HAP-1 (cell line): ENCODE measurements around the gene MYO7A.

Source experiments
- DNase-seq, 2 experiments: peaks; one replicate each; pipeline ENCODE4 v3.0.0-alpha.2; 2016 to 2020; ENCODE audit warnings: low spot score in 2 of 2
- H3K27me3 ChIP-seq: fragments of 250-450 bp; sonication (Bioruptor Pico); 2 replicates; pipeline ENCODE4 v1.5.1; 2020; ENCODE audit warnings: low read depth, mild to moderate bottlenecking, moderate library complexity
- H3K36me3 ChIP-seq: fragments of 250-450 bp; sonication (Bioruptor Pico); replicated peaks from 2 replicates; pipeline ENCODE4 v1.5.1; 2020; ENCODE audit warnings: mild to moderate bottlenecking
- H3K4me1 ChIP-seq: fragments of 250-450 bp; sonication (Bioruptor Pico); 2 replicates; pipeline ENCODE4 v1.5.1; 2020; ENCODE audit warnings: mild to moderate bottlenecking
- H3K4me3 ChIP-seq: fragments of 250-450 bp; sonication (Bioruptor Pico); 2 replicates; pipeline ENCODE4 v1.5.1; 2020; ENCODE audit warnings: mild to moderate bottlenecking, moderate library complexity
- H3K9me3 ChIP-seq: fragments of 250-450 bp; sonication (Bioruptor Pico); 2 replicates; pipeline ENCODE4 v1.5.1; 2020; ENCODE audit warnings: mild to moderate bottlenecking, moderate library complexity
- in situ Hi-C: fragments of 300-500 bp; cut with MboI; formaldehyde crosslinking; loops from 3 replicates; pipeline ENCODE4 v1.14.3; 2020; ENCODE audit warnings: low sequenced_read_pairs, inconsistent platforms, mixed read lengths

The MYO7A gene

DNA sequence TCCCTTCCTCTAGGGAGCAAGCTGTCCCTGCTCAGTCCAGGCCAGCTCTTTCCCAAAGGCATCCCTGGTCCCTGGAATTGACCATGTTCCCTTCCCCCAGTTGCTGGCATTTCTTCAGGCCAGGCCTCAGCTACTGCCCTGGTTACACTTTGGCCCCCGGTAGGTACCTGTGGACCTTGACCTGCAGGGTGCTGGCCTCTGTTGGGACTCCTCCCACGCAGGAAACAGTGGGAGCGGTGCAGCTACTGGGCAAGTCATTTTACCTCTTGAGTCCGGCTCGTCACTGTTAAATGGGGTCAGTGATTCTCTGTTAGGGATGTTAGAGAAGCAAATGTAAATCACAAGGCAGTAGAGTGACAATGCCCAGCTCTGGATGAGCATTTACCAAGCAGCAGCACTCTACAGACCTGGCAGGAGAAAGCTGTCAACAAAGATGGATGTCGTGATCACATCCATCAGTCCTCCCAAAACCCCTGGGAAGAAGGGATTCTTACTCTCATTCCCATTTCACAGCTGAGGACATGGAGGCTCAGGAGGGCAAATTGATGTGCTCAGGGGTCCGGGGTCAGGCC is 16.9 kb downstream of the MYO7A start:
- H3K4me3 ChIP-seq = no peak overlapping the region
- H3K4me1 ChIP-seq = no peaks in the 10 kb centered on the region
- no peaks in the 10 kb centered on the region for H3K36me3 ChIP-seq
- H3K9me3 ChIP-seq = no peaks in the 10 kb centered on the region
- no peaks in the 10 kb centered on the region for H3K27me3 ChIP-seq
- in situ Hi-C loops = no loop called here
- DNase-seq = no peak

DNA sequence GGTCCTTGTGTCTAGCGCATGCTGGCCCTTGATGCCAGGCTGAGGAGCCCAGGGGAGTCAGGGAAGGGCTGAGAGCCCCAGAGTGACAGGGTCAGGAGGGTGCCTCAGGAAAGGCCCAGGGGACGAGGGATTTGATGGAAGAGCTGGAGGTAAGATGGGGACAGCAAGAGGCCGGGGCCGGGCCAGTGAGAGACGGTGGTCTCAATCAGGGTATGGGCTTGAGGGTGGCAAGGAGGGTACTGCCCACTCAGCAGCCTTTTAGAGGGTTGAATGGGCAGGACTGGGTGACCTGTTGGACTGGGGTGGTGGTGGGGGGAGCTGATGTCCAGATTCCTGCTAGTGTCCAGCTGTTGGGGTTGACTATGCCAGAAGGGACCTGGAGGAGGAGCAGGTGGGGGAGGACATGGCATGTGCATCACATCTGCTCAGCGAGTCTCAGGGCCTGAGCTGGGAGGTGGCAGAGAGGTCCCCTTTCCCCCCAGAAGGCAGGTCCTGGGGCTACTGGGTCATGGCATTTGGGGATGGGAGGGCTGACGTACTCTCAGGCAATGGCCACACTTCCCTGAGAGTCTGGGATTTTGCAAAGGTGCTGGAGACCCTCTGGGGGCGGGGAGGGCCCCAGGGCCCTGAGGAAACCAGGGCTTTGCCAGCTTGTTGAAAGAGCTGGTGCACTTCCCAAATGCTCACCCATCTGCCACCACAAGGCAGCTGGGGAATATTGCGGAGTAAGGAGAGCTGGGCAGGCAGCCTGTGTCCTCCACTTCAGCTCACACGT is 18.4 kb downstream of the MYO7A start:
- H3K4me3 ChIP-seq = no peak overlapping the region
- in situ Hi-C loops = no loop called here

GRCh38 chr11:77147036-77147315 is 18.9 kb downstream of the MYO7A start:
- in situ Hi-C loops = no loop called here
- Histone ChIP-seq H3K4me3 (no peak overlapping the region), H3K36me3 (no peaks in the 10 kb centered on the region), H3K9me3 (no peaks in the 10 kb centered on the region), H3K27me3 (no peaks in the 10 kb centered on the region), H3K4me1 (no peaks in the 10 kb centered on the region)
- DNase-seq = no peak

More for the DNA sequence above, 18.4 kb downstream of the MYO7A start:
- Histone ChIP-seq H3K36me3 (no peaks in the 10 kb centered on the region), H3K9me3 (no peaks in the 10 kb centered on the region), H3K4me1 (no peaks in the 10 kb centered on the region), H3K27me3 (no peaks in the 10 kb centered on the region)
- DNase-seq = no peak

- no peaks in the 10 kb centered on the region for H3K27me3 ChIP-seq
- H3K9me3 ChIP-seq = no peaks in the 10 kb centered on the region
- DNase-seq = no peak
- no peak overlapping the region for H3K4me3 ChIP-seq
- no peaks in the 10 kb centered on the region for H3K36me3 ChIP-seq
- in situ Hi-C loops = no loop called here
- no peaks in the 10 kb centered on the region for H3K4me1 ChIP-seq
Measured at GRCh38 chr11:77147668-77148321, 19.7 kb downstream of the MYO7A start.

DNA sequence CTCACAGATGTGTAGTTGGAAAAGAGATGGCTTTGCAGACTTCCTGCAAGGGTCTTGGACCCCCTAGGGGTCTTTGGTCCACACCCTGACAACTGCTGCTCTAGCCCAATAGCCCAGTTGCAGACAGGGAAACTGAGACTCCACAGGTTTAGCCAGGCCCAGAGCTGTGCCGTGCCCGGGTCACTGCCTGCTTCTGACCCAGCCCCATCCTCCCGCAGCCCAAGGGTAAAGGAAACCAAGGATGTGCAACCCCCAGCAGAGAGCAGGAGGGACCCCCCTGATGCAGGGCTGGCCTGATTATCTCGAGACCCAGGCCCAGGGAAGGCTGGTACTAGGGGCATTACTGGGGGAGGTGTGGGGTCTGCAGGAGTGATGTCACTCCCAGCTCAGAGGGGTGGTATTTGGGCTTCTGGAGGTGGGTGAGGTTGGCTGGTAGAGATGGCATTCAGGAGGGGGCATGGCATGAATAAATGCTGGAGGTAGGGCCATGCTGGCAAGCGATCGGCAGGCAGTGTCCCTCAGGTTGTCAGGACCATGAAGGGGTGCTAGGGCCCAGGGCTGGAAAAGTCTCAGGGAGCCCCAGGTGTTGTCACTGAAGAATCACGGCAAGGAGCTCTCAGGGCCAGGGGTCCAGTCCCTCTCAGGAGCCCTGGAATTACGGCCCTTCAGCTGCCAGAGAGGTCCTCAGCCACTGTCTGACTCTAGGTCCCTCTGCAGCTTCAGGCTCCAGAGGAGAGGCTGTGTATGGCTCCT is 21.1 kb downstream of the MYO7A start:
- H3K4me3 ChIP-seq = no peak overlapping the region
- no peaks in the 10 kb centered on the region for H3K9me3 ChIP-seq
- no peaks in the 10 kb centered on the region for H3K4me1 ChIP-seq
- in situ Hi-C loops = no loop called here
- no peaks in the 10 kb centered on the region for H3K27me3 ChIP-seq
- DNase-seq = no peak
- H3K36me3 ChIP-seq = no peaks in the 10 kb centered on the region

DNA sequence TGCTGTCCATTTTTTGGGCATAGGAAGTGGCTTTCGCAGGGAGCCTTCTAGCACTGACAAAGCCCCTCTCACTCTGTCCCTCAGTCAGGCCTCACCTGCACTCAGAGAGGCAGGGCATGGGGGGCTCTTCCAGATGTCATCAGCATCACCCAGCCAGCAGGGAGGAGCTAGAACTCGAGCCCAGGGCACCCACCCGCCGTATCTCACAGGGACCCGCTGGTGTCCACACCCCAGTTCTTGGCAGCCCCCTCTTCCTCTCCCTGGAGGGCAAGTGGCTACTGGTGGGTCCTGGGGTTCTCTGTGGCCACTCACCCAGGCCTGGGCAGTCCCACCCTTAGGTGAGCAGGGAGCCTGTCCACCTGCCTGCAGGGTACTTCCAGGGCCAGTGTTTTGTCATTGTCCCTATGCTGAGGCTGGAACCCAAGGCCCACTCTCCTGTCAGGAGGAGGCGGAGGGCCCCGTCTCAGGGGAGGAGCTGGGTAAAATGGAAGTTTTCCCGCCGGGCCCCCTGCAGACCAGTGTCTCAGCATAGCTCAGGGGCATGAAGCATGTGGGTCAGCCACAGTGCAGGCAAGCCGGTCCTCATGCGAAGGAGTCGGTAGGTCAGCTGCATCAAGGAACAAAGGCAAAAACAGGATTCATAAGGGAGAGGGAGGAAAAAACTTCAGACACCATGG is 21.8 kb downstream of the MYO7A start:
- no peaks in the 10 kb centered on the region for H3K4me1 ChIP-seq
- no peak overlapping the region for H3K4me3 ChIP-seq
- no peaks in the 10 kb centered on the region for H3K36me3 ChIP-seq
- H3K9me3 ChIP-seq = no peaks in the 10 kb centered on the region
- no peaks in the 10 kb centered on the region for H3K27me3 ChIP-seq
- in situ Hi-C loops = no loop called here
- no peak for DNase-seq

DNA sequence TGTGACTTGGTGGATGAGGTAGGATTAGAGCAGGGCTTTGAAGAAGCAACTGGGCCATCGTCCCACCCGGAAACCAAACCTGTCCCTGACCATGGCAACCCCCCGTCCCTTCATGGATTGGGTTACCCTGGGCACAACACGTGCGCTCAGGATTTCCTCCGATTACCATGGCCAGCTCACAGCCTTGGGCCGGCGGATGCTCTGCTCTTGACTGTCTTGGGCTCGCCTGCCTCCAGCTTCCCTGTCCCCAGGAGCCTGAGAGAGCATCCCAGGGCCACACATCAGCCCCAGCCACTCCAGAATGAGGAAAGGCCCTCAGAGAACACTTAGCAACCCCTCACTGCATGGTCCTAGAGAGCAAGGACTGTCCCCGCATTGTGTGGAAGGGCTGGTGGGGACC is 22.8 kb downstream of the MYO7A start:
- H3K4me3 ChIP-seq = no peak overlapping the region

GRCh38 chr11:77151804-77152509 is 23.9 kb downstream of the MYO7A start:
- no peak overlapping the region for H3K4me3 ChIP-seq
- in situ Hi-C loops = no loop called here
- H3K9me3 ChIP-seq = no peaks in the 10 kb centered on the region
- no peaks in the 10 kb centered on the region for H3K36me3 ChIP-seq
- DNase-seq = no peak
- no peaks in the 10 kb centered on the region for H3K4me1 ChIP-seq
- no peaks in the 10 kb centered on the region for H3K27me3 ChIP-seq

More for the DNA sequence above, 22.8 kb downstream of the MYO7A start:
- no peaks in the 10 kb centered on the region for H3K9me3 ChIP-seq
- no peak for DNase-seq
- in situ Hi-C loops = no loop called here
- no peaks in the 10 kb centered on the region for H3K27me3 ChIP-seq
- H3K36me3 ChIP-seq = no peaks in the 10 kb centered on the region
- H3K4me1 ChIP-seq = no peaks in the 10 kb centered on the region

DNA sequence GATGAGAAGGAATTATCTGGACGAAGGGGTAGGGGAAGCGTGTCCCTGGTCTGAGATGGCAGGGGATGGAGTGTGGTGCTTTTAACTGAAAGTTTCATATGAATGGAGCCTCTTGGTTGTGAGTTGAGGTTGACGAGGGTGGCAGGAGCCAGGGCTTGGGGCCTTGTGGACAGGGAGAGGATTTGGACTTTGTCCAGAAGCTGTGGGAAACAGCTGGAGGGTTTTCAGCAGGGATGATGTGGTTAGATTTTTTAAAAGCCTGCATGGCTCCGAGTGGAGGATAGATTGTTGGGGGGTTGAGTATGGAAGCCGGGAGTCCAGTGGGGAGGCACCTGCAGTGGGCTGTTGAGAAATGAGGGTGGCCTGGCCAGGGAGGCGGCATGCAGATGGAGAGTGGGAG is 24.8 kb downstream of the MYO7A start:
- in situ Hi-C loops = no loop called here
- Histone ChIP-seq H3K9me3 (no peaks in the 10 kb centered on the region), H3K4me1 (no peaks in the 10 kb centered on the region), H3K4me3 (no peak overlapping the region), H3K36me3 (no peaks in the 10 kb centered on the region), H3K27me3 (no peaks in the 10 kb centered on the region)
- no peak for DNase-seq

DNA sequence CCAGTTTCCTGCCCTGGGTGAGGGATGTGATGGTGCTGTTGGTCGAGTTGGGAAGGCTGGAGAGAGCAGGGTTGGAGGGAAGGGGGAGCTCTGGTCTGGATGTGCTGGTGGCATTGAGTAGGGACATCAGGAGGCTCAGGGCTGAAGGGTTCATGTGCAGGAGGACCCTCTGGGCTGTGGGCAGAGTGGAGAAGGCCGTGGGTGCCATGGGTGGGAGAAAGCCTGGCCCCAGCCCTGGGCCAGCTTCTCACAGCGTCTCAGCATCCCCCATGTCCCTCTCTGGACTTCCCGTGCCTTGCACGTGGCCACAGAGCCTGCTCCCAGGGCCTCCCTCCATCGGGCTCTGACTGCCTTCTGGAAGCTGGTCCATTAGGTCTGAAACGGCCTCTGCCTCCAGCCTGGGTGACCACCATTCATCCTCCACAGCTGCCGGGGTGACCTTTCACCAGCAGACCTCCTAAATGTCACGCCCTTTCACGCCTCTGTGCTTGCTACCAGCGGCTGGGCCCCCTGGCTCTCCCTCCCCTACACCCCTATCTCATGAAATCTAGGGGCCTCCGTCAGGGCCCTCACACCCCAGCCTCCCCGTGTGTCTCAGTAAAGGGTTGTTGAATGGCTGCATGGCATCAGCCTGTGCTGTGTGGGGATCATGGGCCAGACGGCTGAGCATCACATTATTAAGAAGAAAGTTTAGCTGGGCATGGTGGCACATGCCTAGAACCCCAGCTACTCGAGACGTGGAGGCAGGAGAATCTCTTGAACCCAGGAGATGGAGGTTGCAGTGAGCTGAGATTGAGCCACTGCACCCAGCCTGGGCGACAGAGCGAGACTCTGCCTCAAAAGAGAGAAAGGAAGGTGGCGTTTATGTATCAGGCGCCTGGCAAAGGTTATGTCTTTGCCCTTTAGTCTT is 25.5 kb downstream of the MYO7A start:
- Histone ChIP-seq H3K9me3 (no peaks in the 10 kb centered on the region), H3K4me3 (no peak overlapping the region), H3K36me3 (no peaks in the 10 kb centered on the region), H3K4me1 (no peaks in the 10 kb centered on the region), H3K27me3 (no peaks in the 10 kb centered on the region)
- no peak for DNase-seq
- in situ Hi-C loops = no loop called here

DNA sequence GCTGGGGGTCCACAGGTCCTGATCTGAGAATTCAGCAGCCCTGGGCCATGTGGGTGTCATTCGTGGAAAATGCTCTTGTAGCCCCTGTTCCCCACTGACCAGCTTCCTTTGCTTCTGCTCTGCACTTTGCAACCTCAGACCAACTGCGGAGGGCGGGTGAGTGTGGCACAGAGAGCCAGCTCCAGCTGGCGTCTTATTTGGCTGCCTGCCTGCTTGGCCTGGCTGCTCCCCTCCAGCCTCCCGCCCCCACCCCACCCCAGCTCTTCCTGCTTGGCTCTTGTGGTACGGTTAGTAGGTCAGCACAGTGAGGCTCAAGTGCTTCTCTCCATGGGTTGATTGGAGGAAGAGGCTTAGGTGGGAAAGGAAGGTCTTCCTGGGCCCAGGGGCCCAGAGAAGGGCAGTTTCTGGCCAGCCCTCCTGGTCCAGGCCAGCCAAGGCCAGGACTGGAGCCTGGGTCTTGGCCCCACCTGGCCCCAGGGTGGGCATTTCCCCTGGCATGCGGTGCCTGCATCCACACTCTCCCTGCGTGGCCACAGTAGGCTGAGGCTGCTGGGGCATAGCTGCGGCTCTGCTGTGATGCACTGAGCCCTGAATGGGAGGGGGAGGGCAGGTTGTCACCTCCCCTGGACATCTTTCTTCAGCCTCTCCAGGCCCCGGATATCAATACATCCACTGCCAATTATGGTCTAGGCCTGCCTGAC is 26.5 kb downstream of the MYO7A start:
- no peaks in the 10 kb centered on the region for H3K4me1 ChIP-seq

DNA sequence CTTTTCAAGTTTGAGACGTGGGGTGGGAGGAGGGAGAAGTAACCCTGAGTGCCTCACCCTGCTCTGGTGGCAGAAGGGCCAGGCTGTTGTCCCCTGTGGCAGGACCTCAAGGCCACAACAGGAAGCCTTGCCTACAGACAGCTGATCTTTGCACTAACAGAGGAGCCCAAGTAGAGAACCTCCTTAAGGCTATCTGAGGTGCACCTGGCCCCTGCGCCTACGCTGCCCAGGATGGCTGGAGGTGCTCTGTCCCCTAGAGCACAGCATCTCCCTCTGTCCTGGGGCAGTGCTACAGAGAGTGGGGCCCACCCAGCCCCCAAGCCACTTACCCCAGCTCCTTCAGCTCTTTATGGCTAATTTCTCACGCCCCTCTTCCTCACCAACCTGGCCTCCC is 27.0 kb downstream of the MYO7A start:
- in situ Hi-C loops = no loop called here
- DNase-seq = no peak
- Histone ChIP-seq H3K4me3 (no peak overlapping the region), H3K9me3 (no peaks in the 10 kb centered on the region), H3K27me3 (no peaks in the 10 kb centered on the region), H3K4me1 (no peaks in the 10 kb centered on the region), H3K36me3 (no peaks in the 10 kb centered on the region)

More for the DNA sequence above, 26.5 kb downstream of the MYO7A start:
- in situ Hi-C loops = no loop called here
- no peak for DNase-seq
- no peaks in the 10 kb centered on the region for H3K9me3 ChIP-seq
- no peaks in the 10 kb centered on the region for H3K36me3 ChIP-seq
- H3K27me3 ChIP-seq = no peaks in the 10 kb centered on the region
- H3K4me3 ChIP-seq = no peak overlapping the region
